CD4-positive, CD25-positive, alpha-beta regulatory T cell (primary cell): ENCODE measurements around the gene C5orf22. TPM values are rescaled to one million over a fixed set of nuclear protein-coding genes. Genes with fewer than 3 reads are reported as not detected.

Experiments
- ATAC-seq, 2 donors: fragments of 150-1000 bp; cut with Tn5 transposase; one replicate each; pipeline ENCODE4 v1.10.0; 2021; ENCODE audit warnings: low read depth in 2 of 2, moderate number of reproducible peaks in 2 of 2, moderate library complexity in 1 of 2
- DNase-seq, 3 donors: peaks; one replicate each; pipeline versions ENCODE4 v3.0.0 to v3.0.0-alpha.2; 2012 to 2022; ENCODE audit warnings: mixed read lengths in 1 of 3
- H3K27ac ChIP-seq: one replicate; pipeline ENCODE4 v1.7.0; 2013; ENCODE audit warnings: mild to moderate bottlenecking, low read length; ENCODE audit not compliant: insufficient read depth, poor library complexity, severe bottlenecking
- H3K27me3 ChIP-seq: one replicate; pipeline ENCODE4 v1.7.0; 2013; ENCODE audit warnings: low read length; ENCODE audit not compliant: control insufficient read depth, insufficient read depth
- H3K36me3 ChIP-seq: one replicate; pipeline ENCODE4 v1.7.0; 2013; ENCODE audit warnings: mild to moderate bottlenecking, low read length, moderate library complexity; ENCODE audit not compliant: control insufficient read depth, insufficient read depth
- H3K4me1 ChIP-seq: 2 replicates; pipeline ENCODE4 v1.7.0; 2013; ENCODE audit warnings: mild to moderate bottlenecking, low read length; ENCODE audit not compliant: insufficient read depth, control insufficient read depth, poor library complexity, severe bottlenecking
- H3K4me3 ChIP-seq: one replicate; pipeline ENCODE4 v1.7.0; 2013; ENCODE audit warnings: low read depth, mild to moderate bottlenecking, low read length, moderate library complexity
- H3K9me3 ChIP-seq, 2 experiments: 1 replicate in 1 of 2; 2 replicates in 1 of 2; pipeline ENCODE4 v1.7.0; 2013; ENCODE audit warnings: low read length in 2 of 2, mild to moderate bottlenecking in 1 of 2, moderate library complexity in 1 of 2; ENCODE audit not compliant: control insufficient read depth in 2 of 2
- H3K27ac Mint-ChIP-seq, 3 donors: one replicate each; pipeline ENCODE4 v1.8.0; 2020 to 2022; ENCODE audit warnings: mild to moderate bottlenecking in 3 of 3, mixed read lengths in 3 of 3, moderate library complexity in 2 of 3
- H3K27me3 Mint-ChIP-seq: one replicate; pipeline ENCODE4 v1.8.0; 2022; ENCODE audit warnings: mild to moderate bottlenecking, mixed read lengths
- H3K36me3 Mint-ChIP-seq: one replicate; pipeline ENCODE4 v1.8.0; 2020; ENCODE audit warnings: mixed read lengths
- H3K4me1 Mint-ChIP-seq, 4 donors: one replicate each; pipeline ENCODE4 v1.8.0; 2020 to 2022; ENCODE audit warnings: mixed read lengths in 4 of 4, mild to moderate bottlenecking in 1 of 4
- H3K4me3 Mint-ChIP-seq, 4 donors: one replicate each; pipeline ENCODE4 v1.8.0; 2020 to 2022; ENCODE audit warnings: mild to moderate bottlenecking in 4 of 4, mixed read lengths in 4 of 4, moderate library complexity in 3 of 4
- H3K9me3 Mint-ChIP-seq, 7 donors: one replicate each; pipeline ENCODE4 v1.8.0; 2020 to 2022; ENCODE audit warnings: mixed read lengths in 7 of 7, mild to moderate bottlenecking in 3 of 7, moderate library complexity in 2 of 7
- polyA plus RNA-seq, 4 donors: library from polyadenylated mRNA; unstranded; fragments of 300-500 nt; fragmentation: Illumina TruSeq; gene quantifications; one replicate each; pipeline ENCODE4 v1.2.3, GENCODE V29; 2021
- total RNA-seq: library from RNA; stranded (reverse); gene quantifications from one replicate; pipeline ENCODE4 v1.2.3, GENCODE V29; 2022

The C5orf22 gene
- total and polyA plus RNA-seq, 5 donors from 2014 or later = 15.0 to 29.9 (median 26.5) TPM

DNA sequence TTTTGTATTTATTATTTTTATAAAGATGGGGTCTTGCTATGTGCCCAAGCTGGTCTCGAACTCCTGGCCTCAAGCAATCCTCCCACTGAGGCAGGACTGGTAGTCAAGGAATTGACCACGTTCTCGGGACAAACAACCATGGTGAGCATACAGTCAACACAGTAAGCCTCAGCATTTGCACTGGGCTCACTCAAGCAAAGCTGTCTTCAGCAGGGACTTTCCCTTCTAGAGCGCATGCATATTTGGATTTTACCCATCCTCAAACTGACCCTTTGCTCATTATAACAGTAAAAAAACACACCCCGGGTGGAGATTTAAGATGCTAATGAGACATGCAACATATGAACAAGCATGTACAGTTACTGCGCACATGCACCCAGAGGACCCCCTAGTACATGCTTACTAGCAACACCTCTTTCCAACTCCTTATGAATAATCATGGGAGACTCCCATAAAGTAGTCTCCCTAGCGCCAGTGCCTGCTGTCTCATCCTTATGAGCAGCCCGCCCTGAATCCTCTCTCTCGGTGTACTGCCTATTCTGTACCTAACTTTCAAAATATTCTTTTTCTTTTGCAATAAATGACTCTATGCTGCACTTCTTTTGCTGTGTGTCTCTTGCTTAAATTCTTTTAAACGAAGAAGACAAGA, 41.5 kb downstream of the C5orf22 start:
- Mint-ChIP-seq H3K27me3 (peaks cover 21% of the 10 kb centered on the region), H3K9me3 (peaks cover 0 to 1% (median 0%) of the 10 kb centered on the region in 7 donors), H3K4me1 (no peaks in the 10 kb centered on the region), H3K4me3 (no peak overlapping the region), H3K27ac (no peak overlapping the region), H3K36me3 (no peaks in the 10 kb centered on the region)
- peaks cover 3% of the 10 kb centered on the region for H3K27me3 ChIP-seq
- no peaks in the 10 kb centered on the region for H3K4me1 ChIP-seq
- no peak overlapping the region for H3K4me3 ChIP-seq
- DNase-seq (no peak), ATAC-seq (no peak)
- H3K36me3 ChIP-seq = no peaks in the 10 kb centered on the region
- no peaks in the 10 kb centered on the region for H3K9me3 ChIP-seq
- H3K27ac ChIP-seq = no peak overlapping the region

DNA sequence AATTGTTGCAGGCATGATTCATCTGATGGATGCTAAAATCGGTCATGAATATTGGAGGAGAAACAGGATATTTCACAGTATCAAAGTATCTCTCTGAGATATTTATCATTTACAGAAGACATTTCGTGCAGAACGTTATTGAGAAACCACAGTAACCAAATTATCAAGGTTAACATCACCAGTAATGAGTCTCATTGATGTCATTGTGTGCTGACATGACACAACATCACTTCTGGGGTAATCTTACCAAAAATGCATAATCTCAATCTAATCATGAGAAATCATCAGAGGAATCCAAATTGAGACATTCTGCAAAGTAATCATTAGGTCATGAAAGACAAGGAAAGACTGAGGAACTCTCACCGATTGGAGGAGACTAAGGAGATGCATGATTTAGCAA, 42.7 kb downstream of the C5orf22 start:
- DNase-seq (no peak), ATAC-seq (no peak)
- H3K9me3 Mint-ChIP-seq = peaks cover 0 to 1% (median 0%) of the 10 kb centered on the region in 7 donors
- Histone ChIP-seq H3K4me1 (no peaks in the 10 kb centered on the region), H3K9me3 (no peaks in the 10 kb centered on the region), H3K27me3 (peaks cover 3% of the 10 kb centered on the region), H3K36me3 (no peaks in the 10 kb centered on the region), H3K27ac (no peak overlapping the region), H3K4me3 (no peak overlapping the region)
- H3K4me3 Mint-ChIP-seq = no peak overlapping the region
- no peaks in the 10 kb centered on the region for H3K36me3 Mint-ChIP-seq
- H3K4me1 Mint-ChIP-seq = no peaks in the 10 kb centered on the region
- no peak overlapping the region for H3K27ac Mint-ChIP-seq
- peaks cover 18% of the 10 kb centered on the region for H3K27me3 Mint-ChIP-seq

GRCh38 chr5:31577438-31577837, 45.3 kb downstream of the C5orf22 start:
- no peak overlapping the region for H3K4me3 ChIP-seq
- H3K27ac Mint-ChIP-seq = peak overlapping the region in 1 of 3 donors; percentile 3
- no peaks in the 10 kb centered on the region for H3K9me3 Mint-ChIP-seq
- no peak for ATAC-seq
- H3K4me1 Mint-ChIP-seq = no peaks in the 10 kb centered on the region
- peaks cover 10% of the 10 kb centered on the region for H3K27me3 Mint-ChIP-seq
- H3K36me3 Mint-ChIP-seq = no peaks in the 10 kb centered on the region
- no peaks in the 10 kb centered on the region for H3K36me3 ChIP-seq
- H3K4me3 Mint-ChIP-seq = no peak overlapping the region
- no peaks in the 10 kb centered on the region for H3K4me1 ChIP-seq
- no peak for DNase-seq
- H3K27ac ChIP-seq = no peak overlapping the region
- H3K9me3 ChIP-seq = no peaks in the 10 kb centered on the region
- H3K27me3 ChIP-seq = peaks cover 3% of the 10 kb centered on the region

GRCh38 chr5:31579558-31579957, 47.5 kb downstream of the C5orf22 start:
- Mint-ChIP-seq H3K4me3 (no peak overlapping the region), H3K27me3 (peaks cover 10% of the 10 kb centered on the region), H3K4me1 (no peaks in the 10 kb centered on the region), H3K9me3 (no peaks in the 10 kb centered on the region), H3K36me3 (no peaks in the 10 kb centered on the region), H3K27ac (no peak overlapping the region)
- Histone ChIP-seq H3K36me3 (no peaks in the 10 kb centered on the region), H3K9me3 (no peaks in the 10 kb centered on the region), H3K27ac (no peak overlapping the region), H3K27me3 (peaks cover 3% of the 10 kb centered on the region), H3K4me1 (no peaks in the 10 kb centered on the region), H3K4me3 (no peak overlapping the region)
- DNase-seq (no peak), ATAC-seq (no peak)

DNA sequence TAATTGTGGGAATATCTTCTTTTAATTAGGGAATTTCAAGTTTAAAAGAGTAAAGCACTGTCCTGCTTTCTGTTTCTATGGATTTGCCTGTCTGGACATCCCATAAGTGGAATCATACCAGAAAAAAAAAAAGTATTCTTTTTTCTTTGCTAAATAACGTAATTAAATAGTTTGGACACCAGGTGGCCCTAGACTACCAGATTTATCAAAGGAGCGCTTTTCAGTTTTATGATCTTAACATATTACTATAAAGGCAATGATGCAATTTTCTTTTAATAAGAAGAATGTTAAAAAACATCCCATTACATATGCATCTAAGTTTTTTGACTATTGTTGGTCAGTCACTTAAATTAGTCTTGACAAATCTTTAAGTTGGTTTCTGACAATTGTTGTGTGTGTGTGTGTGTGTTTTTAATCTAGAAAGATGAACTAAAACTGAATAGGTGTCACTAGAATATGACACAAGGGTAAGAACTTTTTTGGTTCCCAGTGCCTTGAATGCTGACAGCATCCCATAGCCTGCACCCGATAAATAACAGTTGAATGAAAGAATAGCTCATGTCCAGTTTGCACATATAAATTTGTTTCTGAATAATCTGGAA, 49.5 kb downstream of the C5orf22 start:
- no peak overlapping the region for H3K4me3 ChIP-seq
- peaks cover 10% of the 10 kb centered on the region for H3K27me3 Mint-ChIP-seq
- ATAC-seq (no peak), DNase-seq (peak in 2 of 3 donors; percentile 28 to 35)
- no peak overlapping the region for H3K27ac Mint-ChIP-seq
- H3K36me3 Mint-ChIP-seq = no peaks in the 10 kb centered on the region
- H3K4me1 ChIP-seq = no peaks in the 10 kb centered on the region
- peaks cover 0 to 1% (median 0%) of the 10 kb centered on the region in 7 donors for H3K9me3 Mint-ChIP-seq
- H3K4me1 Mint-ChIP-seq = no peaks in the 10 kb centered on the region
- H3K4me3 Mint-ChIP-seq = no peak overlapping the region
- no peaks in the 10 kb centered on the region for H3K9me3 ChIP-seq
- no peaks in the 10 kb centered on the region for H3K27me3 ChIP-seq
- no peak overlapping the region for H3K27ac ChIP-seq
- no peaks in the 10 kb centered on the region for H3K36me3 ChIP-seq

GRCh38 chr5:31583129-31583528, 51.0 kb downstream of the C5orf22 start:
- peaks cover 0 to 1% (median 0%) of the 10 kb centered on the region in 7 donors for H3K9me3 Mint-ChIP-seq
- DNase-seq (no peak), ATAC-seq (no peak)
- no peak overlapping the region for H3K4me3 Mint-ChIP-seq
- peaks cover 15% of the 10 kb centered on the region for H3K27me3 Mint-ChIP-seq
- no peaks in the 10 kb centered on the region for H3K4me1 ChIP-seq
- H3K36me3 ChIP-seq = no peaks in the 10 kb centered on the region
- H3K27ac ChIP-seq = no peak overlapping the region
- no peak overlapping the region for H3K27ac Mint-ChIP-seq
- no peaks in the 10 kb centered on the region for H3K9me3 ChIP-seq
- H3K36me3 Mint-ChIP-seq = no peaks in the 10 kb centered on the region
- H3K4me3 ChIP-seq = no peak overlapping the region
- no peaks in the 10 kb centered on the region for H3K27me3 ChIP-seq
- H3K4me1 Mint-ChIP-seq = no peaks in the 10 kb centered on the region

GRCh38 chr5:31585166-31585894, 53.2 kb downstream of the C5orf22 start:
- Mint-ChIP-seq H3K36me3 (no peaks in the 10 kb centered on the region), H3K4me1 (no peaks in the 10 kb centered on the region), H3K4me3 (no peak overlapping the region), H3K27ac (no peak overlapping the region), H3K9me3 (peaks cover 0 to 1% (median 0%) of the 10 kb centered on the region in 7 donors), H3K27me3 (peaks cover 12% of the 10 kb centered on the region)
- H3K27me3 ChIP-seq = no peaks in the 10 kb centered on the region
- H3K27ac ChIP-seq = no peak overlapping the region
- ATAC-seq (no peak), DNase-seq (no peak)
- no peaks in the 10 kb centered on the region for H3K36me3 ChIP-seq
- H3K9me3 ChIP-seq = no peaks in the 10 kb centered on the region
- no peaks in the 10 kb centered on the region for H3K4me1 ChIP-seq
- H3K4me3 ChIP-seq = no peak overlapping the region
